Left renal cortex interstitium (tissue), 4 donors: Measurements from ENCODE around the gene RPS6KA4. TPM values are rescaled to one million over a fixed set of nuclear protein-coding genes. Genes with fewer than 3 reads are reported as not detected.

ENCODE experiments used
- DNase-seq, 4 donors: peaks; one replicate each; pipeline ENCODE4 v3.0.0-alpha.2; 2013; ENCODE audit warnings: low read depth in 4 of 4, low spot score in 2 of 4, missing footprints in 1 of 4
- polyA plus RNA-seq, 4 donors: library from polyadenylated mRNA; unstranded; fragments of 120-200 nt; gene quantifications; one replicate each; pipeline ENCODE4 v1.2.1, GENCODE V29; 2013; ENCODE audit not compliant: insufficient read length in 4 of 4

Gene RPS6KA4
- polyA plus RNA-seq, 4 donors = 11.0 to 17.4 (median 15.0) TPM

- no peak for DNase-seq
Measured at GRCh38 chr11:64344787-64345186, 14.2 kb upstream of the RPS6KA4 start.

GRCh38 chr11:64347193-64347867 is 11.6 kb upstream of the RPS6KA4 start:
- DNase-seq = no peak

GRCh38 chr11:64348383-64349024 is 10.5 kb upstream of the RPS6KA4 start:
- DNase-seq = no peak

GRCh38 chr11:64349025-64349387 is 10.0 kb upstream of the RPS6KA4 start:
- no peak for DNase-seq

- no peak for DNase-seq
Measured at GRCh38 chr11:64349404-64349803, 9.6 kb upstream of the RPS6KA4 start.

- DNase-seq = no peak
Measured at GRCh38 chr11:64351136-64351631, 7.8 kb upstream of the RPS6KA4 start.

GRCh38 chr11:64352099-64352994 is 6.6 kb upstream of the RPS6KA4 start:
- DNase-seq = no peak

GRCh38 chr11:64352995-64353714 is 5.8 kb upstream of the RPS6KA4 start:
- DNase-seq = no peak

- no peak for DNase-seq
Measured at GRCh38 chr11:64353715-64354506, 5.1 kb upstream of the RPS6KA4 start.

GRCh38 chr11:64355078-64355940 is 3.7 kb upstream of the RPS6KA4 start:
- DNase-seq = no peak

GRCh38 chr11:64356498-64357411 is 2.2 kb upstream of the RPS6KA4 start:
- DNase-seq = no peak

- no peak for DNase-seq
Measured at GRCh38 chr11:64357446-64357845, 1.5 kb upstream of the RPS6KA4 start.

- no peak for DNase-seq
Measured at GRCh38 chr11:64357904-64358535, 942 bp upstream of the RPS6KA4 start.

- no peak for DNase-seq
Measured at GRCh38 chr11:64358536-64358906, 441 bp upstream of the RPS6KA4 start.

- DNase-seq = no peak
Measured at GRCh38 chr11:64359712-64360445, 917 bp downstream of the RPS6KA4 start.

- DNase-seq = no peak
Measured at GRCh38 chr11:64360448-64360921, 1.5 kb downstream of the RPS6KA4 start.

- DNase-seq = no peak
Measured at GRCh38 chr11:64361659-64362058, 2.7 kb downstream of the RPS6KA4 start.
